ENCODE results near the gene LRRC74B. TPM values are rescaled to one million over a fixed set of nuclear protein-coding genes. Genes with fewer than 3 reads are reported as not detected.

Gene LRRC74B
- polyA plus RNA-seq, 2 of the 4 experiments (the other 2 are of a cell fraction): 0.08 to 0.10 TPM

- ChIA-PET POLR2A (interaction anchor here (0.6 to 1.9 kb wide), 3 partner anchors 30 to 63 kb away, joined by 3 to 6 read pairs (median 4); partner anchors contain the start of genes LZTR1 and THAP7), CTCF (interaction anchor here (0.8 to 1.6 kb wide), 4 partner anchors 11 to 58 kb away, joined by 3 to 5 read pairs (median 3); no protein-coding TSS in a partner anchor)
- peak overlapping the region; percentile 11 to 80; a peak in 4 of 6 replicates for H3K27ac ChIP-seq
- TF ChIP-seq E2F6 (IDR thresholded peaks at IDR 0.05; ENCODE audit: borderline replicate concordance, low read depth): no peak
- TF ChIP-seq ATOH8 (CRISPR knock-in tag; IDR thresholded peaks at IDR 0.05; ENCODE audit: low read depth): no peak
- TF ChIP-seq BHLHE40 (IDR thresholded peaks at IDR 0.05; ENCODE audit: low read depth, low read length): no peak
- TF ChIP-seq ZFP36 (IDR thresholded peaks at IDR 0.05; ENCODE audit: borderline replicate concordance, partially characterized antibody): no peak
- ATAC-seq (peak; percentile 47 to 55; a peak in 5 of 6 replicates), FAIRE-seq (no peak), DNase-seq (ENCODE audit: low read depth in 1 of 2, low spot score in 1 of 2) (no peak)
- H3K4me3 ChIP-seq: peak overlapping the region; percentile 49
- 47% methylated on average over 11 of the region's 15 CpGs for WGBS (ENCODE audit: missing lambda C conversion rate)
- peaks cover 12% of the 10 kb centered on the region for H3K4me1 ChIP-seq
- peak overlapping the region; percentile 79 for H3K4me2 ChIP-seq
- H3K9me3 ChIP-seq: no peaks in the 10 kb centered on the region
Measured at GRCh38 chr22:21044931-21045584, 688 bp upstream of the LRRC74B start.

- H3K4me3 ChIP-seq: no peak overlapping the region
- peaks cover 12% of the 10 kb centered on the region for H3K4me1 ChIP-seq
- ATAC-seq: no peak
- no peak overlapping the region for H3K4me2 ChIP-seq
- H3K9me3 ChIP-seq: no peaks in the 10 kb centered on the region
- DNase-seq (ENCODE audit: low read depth in 1 of 2, low spot score in 1 of 2): no peak
- no peak for FAIRE-seq
- POLR2A ChIA-PET: interaction anchor here (0.7 kb wide), 1 partner anchor 43 kb away, joined by 3 read pairs; no protein-coding TSS in a partner anchor
- H3K27ac ChIP-seq: no peak overlapping the region
- CTCF ChIA-PET: interaction anchor here (1.0 to 1.2 kb wide), 2 partner anchors 9 to 56 kb away, joined by 3 read pairs; no protein-coding TSS in a partner anchor
- WGBS (ENCODE audit: missing lambda C conversion rate): 84% methylated on average over 7 of the region's 14 CpGs
- no peak for TF ChIP-seq BHLHE40 (IDR thresholded peaks at IDR 0.05; ENCODE audit: low read depth, low read length)
- TF ChIP-seq HEYL (CRISPR knock-in tag; IDR thresholded peaks at IDR 0.05): no peak
- TF ChIP-seq KDM1A (IDR thresholded peaks at IDR 0.05; ENCODE audit: low read depth): no peak
- no peak for TF ChIP-seq ZC3H11A (IDR thresholded peaks at IDR 0.05)
- TF ChIP-seq ZSCAN20 (CRISPR knock-in tag; IDR thresholded peaks at IDR 0.05): no peak
- TF ChIP-seq CTCF (IDR thresholded peaks at IDR 0.05): no peak
- no peak for TF ChIP-seq RCOR1 (IDR thresholded peaks at IDR 0.05; ENCODE audit: low read depth, low read length)
Measured at GRCh38 chr22:21047035-21047661, 1.4 kb downstream of the LRRC74B start.

- H3K4me2 ChIP-seq: no peak overlapping the region
- no peaks in the 10 kb centered on the region for H3K9me3 ChIP-seq
- FAIRE-seq: no peak
- no peak for DNase-seq (ENCODE audit: low read depth in 1 of 2, low spot score in 1 of 2)
- peaks cover 12% of the 10 kb centered on the region for H3K4me1 ChIP-seq
- no peak overlapping the region for H3K4me3 ChIP-seq
- ChIA-PET POLR2A (interaction anchor here (0.7 kb wide), 1 partner anchor 43 kb away, joined by 3 read pairs; no protein-coding TSS in a partner anchor), CTCF (interaction anchor here (1.0 to 1.2 kb wide), 2 partner anchors 10 to 55 kb away, joined by 3 read pairs; no protein-coding TSS in a partner anchor)
- no peak overlapping the region for H3K27ac ChIP-seq
- TF ChIP-seq FOSL2 (IDR thresholded peaks at IDR 0.05): no peak
- TF ChIP-seq FOSL2 (CRISPR knock-in tag; IDR thresholded peaks at IDR 0.05): no peak
- TF ChIP-seq, protein P1, sequence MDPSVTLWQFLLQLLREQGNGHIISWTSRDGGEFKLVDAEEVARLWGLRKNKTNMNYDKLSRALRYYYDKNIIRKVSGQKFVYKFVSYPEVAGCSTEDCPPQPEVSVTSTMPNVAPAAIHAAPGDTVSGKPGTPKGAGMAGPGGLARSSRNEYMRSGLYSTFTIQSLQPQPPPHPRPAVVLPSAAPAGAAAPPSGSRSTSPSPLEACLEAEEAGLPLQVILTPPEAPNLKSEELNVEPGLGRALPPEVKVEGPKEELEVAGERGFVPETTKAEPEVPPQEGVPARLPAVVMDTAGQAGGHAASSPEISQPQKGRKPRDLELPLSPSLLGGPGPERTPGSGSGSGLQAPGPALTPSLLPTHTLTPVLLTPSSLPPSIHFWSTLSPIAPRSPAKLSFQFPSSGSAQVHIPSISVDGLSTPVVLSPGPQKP (IDR thresholded peaks at IDR 0.05; ENCODE audit: low read depth, low read length): no peak
- no peak for TF ChIP-seq PHF8 (IDR thresholded peaks at IDR 0.05; ENCODE audit: borderline replicate concordance, low read depth)
- no peak for TF ChIP-seq MAX (IDR thresholded peaks at IDR 0.05)
- no peak for TF ChIP-seq MYC (IDR thresholded peaks at IDR 0.05; ENCODE audit: borderline replicate concordance, low read length)
- TF ChIP-seq RNF2 (IDR thresholded peaks at IDR 0.05; ENCODE audit: borderline replicate concordance, low read depth): no peak
- no peak for TF ChIP-seq ZNF302 (CRISPR knock-in tag; IDR thresholded peaks at IDR 0.05)
- TF ChIP-seq USF2 (IDR thresholded peaks at IDR 0.05): no peak
- TF ChIP-seq POLR2AphosphoS2 (conservative IDR thresholded peaks at IDR 0.05; ENCODE audit: low read length): no peak
- TF ChIP-seq FOXS1 (CRISPR knock-in tag; IDR thresholded peaks at IDR 0.05): no peak
- no peak for TF ChIP-seq CEBPB (IDR thresholded peaks at IDR 0.05)
- no peak for TF ChIP-seq BCL3 (IDR thresholded peaks at IDR 0.05)
- TF ChIP-seq NR3C1 (IDR thresholded peaks at IDR 0.05): no peak
- TF ChIP-seq SREBF2 (IDR thresholded peaks at IDR 0.05): no peak
- TF ChIP-seq BHLHE40 (IDR thresholded peaks at IDR 0.05; ENCODE audit: low read depth, low read length): no peak
- WGBS (ENCODE audit: missing lambda C conversion rate): 95% methylated on average over 4 of the region's 7 CpGs
- no peak for ATAC-seq
Measured at GRCh38 chr22:21047730-21048129, 2.0 kb downstream of the LRRC74B start.
